ENCODE measurements around the gene CORO1C. TPM values are rescaled to one million over a fixed set of nuclear protein-coding genes. Genes with fewer than 3 reads are reported as not detected.
"Not testable (repeated sequence)": the region's sequence is repeated elsewhere in the genome, so short reads cannot be mapped to it uniquely, and the experiment has no call there.

Gene CORO1C
- total RNA-seq, 4 donors from 2014 or later, result 100 to 273 (median 154) TPM

GRCh38 chr12:108752387-108752786 is 21.1 kb upstream of the CORO1C start:
- no peak for TF ChIP-seq CTCF (IDR thresholded peaks at IDR 0.05)
- no peak for DNase-seq (ENCODE audit: low spot score)
- ATAC-seq (ENCODE audit: low FRiP score), result no peak

DNA sequence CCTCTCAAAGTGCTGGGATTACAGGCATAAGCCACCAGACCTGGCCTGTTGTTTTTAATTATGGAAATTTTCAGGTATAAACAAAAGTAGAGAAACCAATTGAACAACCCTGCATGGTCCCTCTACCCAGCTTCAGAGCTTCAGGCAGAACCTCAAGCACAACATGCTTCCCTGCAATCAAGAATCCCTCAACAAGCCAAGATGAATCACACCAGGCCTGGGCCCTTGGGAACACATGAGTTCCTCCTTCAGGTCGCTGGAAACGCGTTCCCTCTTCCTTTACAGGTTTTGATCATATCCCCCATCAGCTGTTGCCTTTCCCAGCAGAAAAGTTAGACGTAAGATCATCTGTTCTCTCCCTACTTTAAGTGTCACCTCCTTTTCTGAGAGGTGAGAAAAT is 20.5 kb upstream of the CORO1C start:
- no peak for ATAC-seq (ENCODE audit: low FRiP score)
- TF ChIP-seq CTCF (IDR thresholded peaks at IDR 0.05), result no peak
- DNase-seq (ENCODE audit: low spot score), result no peak

DNA sequence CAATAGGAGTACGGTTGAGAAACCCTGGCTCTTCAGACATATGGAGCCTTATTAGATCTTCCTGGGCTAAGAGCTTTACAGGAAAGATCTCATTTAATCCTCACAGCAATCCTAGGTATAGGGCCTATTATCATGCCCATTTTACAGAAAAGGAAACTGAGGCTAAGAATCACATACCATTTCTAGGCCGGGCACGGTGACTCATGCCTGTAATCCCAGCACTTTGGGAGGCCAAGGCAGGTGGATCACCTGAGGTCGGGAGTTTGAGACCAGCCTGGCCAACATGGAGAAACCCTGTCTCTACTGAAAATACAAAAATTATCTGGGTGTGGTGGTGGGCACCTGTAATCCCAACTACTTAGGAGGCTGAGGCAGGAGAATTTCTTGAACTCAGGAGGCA is 19.7 kb upstream of the CORO1C start:
- DNase-seq (ENCODE audit: low spot score); ATAC-seq (ENCODE audit: low FRiP score): not testable (repeated sequence)

DNA sequence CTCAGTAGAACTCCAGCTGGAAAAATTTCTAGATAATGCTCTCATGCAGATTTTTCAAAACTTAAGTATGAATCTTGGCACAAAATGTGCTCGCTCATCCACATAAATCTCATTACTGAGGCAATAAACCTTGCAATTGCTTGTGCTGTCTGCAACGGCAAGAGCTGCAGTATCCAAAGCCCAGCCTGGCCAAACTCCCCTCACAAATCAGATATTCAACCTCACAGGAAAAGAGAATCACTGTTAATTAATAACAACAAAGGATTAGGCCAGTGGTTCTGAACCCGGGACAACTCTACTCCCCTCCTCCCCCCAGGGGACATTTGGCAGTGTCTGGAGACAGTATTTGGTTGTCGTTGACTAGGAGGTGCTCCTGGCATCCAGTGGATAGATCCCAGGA is 19.2 kb upstream of the CORO1C start:
- TF ChIP-seq CTCF (IDR thresholded peaks at IDR 0.05), result no peak
- ATAC-seq (ENCODE audit: low FRiP score), result no peak
- no peak for DNase-seq (ENCODE audit: low spot score)

DNA sequence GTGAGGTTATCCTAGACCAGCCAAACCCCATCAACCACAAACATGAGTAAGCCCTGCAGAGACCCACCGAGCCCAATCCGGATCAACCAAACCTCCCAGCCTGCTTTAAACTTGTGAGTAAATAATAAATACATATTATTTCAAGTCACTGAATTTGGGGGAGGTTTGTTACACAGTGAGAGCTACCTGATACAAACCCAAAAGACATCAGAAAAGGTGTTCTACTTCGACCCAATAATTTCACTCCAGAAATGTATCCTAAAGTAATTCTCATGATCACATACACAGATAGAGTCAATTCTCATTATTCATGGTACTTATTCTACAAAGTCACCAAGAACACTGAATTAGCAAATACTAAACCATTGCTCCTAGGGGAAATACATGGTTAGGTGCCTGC is 16.2 kb upstream of the CORO1C start:
- no peak for TF ChIP-seq CTCF (IDR thresholded peaks at IDR 0.05)
- ATAC-seq (ENCODE audit: low FRiP score) (no peak), DNase-seq (ENCODE audit: low spot score) (no peak)

- no peak for TF ChIP-seq CTCF (IDR thresholded peaks at IDR 0.05)
- ATAC-seq (ENCODE audit: low FRiP score) (no peak), DNase-seq (ENCODE audit: low spot score) (no peak)
Observed at GRCh38 chr12:108745641-108746040, 14.3 kb upstream of the CORO1C start.

DNA sequence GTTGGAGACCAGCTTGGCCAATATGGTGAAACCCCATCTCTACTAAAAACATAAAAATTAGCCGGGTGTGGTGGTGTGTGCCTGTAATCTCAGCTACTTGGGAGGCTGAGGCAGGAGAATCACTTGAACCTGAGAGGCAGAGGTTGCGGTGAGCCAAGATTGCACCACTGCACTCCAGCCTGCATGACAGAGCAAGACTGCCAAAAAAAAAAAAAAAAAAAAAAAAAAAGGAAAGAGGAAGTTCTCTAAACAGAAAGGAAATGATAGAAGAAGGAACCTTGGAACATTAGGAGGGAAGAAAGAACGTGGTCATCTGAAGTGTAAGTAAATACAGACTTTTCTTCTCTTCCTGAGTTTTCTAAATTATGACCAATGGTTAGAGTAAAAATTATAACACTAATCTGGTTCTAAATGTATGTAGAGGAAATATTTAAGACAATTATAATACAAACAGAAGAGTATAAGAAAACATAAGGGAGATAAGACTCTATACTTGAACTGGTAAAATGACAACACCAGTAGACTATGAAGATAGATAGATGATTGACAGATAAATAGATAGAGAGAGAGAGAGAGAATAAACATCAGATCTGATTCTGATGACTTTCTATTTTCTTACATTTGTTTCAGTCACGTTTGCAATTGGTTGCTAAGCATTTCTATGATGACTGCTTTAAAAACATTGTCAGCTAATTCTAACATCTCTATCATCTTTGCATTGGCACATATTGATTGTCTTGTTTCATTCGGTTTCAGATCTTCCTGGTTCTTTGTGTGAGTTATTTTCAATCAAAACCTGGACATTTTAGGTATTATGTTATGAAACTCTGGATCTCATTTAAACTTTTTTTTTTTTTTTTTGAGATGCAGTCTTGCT is 12.9 kb upstream of the CORO1C start:
- TF ChIP-seq CTCF (IDR thresholded peaks at IDR 0.05), result no peak
- no peak for ATAC-seq (ENCODE audit: low FRiP score)

More for the DNA sequence above, 12.9 kb upstream of the CORO1C start:
- no peak for DNase-seq (ENCODE audit: low spot score)

Data from omental fat pad (tissue), 4 donors.